Kidney tubule cell (primary cell): ENCODE results near the gene KCNQ1OT1.

Experiments
- DNase-seq: peaks from one replicate; pipeline ENCODE4 v3.0.0-alpha.2; 2018; ENCODE audit warnings: low spot score

Gene KCNQ1OT1

GRCh38 chr11:2699531-2700414 is at the start of gene KCNQ1OT1:
Gene KCNQ1OT1 (minus strand): TSS chr11:2699994.
- peak; percentile 93 for DNase-seq

GRCh38 chr11:2748814-2749554 is 49.2 kb upstream of the KCNQ1OT1 start:
- DNase-seq = no peak

GRCh38 chr11:2748061-2748813 is 48.4 kb upstream of the KCNQ1OT1 start:
- DNase-seq = no peak

- no peak for DNase-seq
These were observed 47.6 kb upstream of the KCNQ1OT1 start for GRCh38 chr11:2747248-2748027.

- no peak for DNase-seq
These were observed 46.8 kb upstream of the KCNQ1OT1 start for GRCh38 chr11:2746401-2747247.

- DNase-seq = no peak
These were observed 45.7 kb upstream of the KCNQ1OT1 start for GRCh38 chr11:2745511-2745910.

- no peak for DNase-seq
These were observed 44.4 kb upstream of the KCNQ1OT1 start for GRCh38 chr11:2744166-2744565.

- no peak for DNase-seq
These were observed 43.8 kb upstream of the KCNQ1OT1 start for GRCh38 chr11:2743427-2744110.

- DNase-seq = no peak
These were observed 43.0 kb upstream of the KCNQ1OT1 start for GRCh38 chr11:2742611-2743426.

- DNase-seq = no peak
These were observed 42.4 kb upstream of the KCNQ1OT1 start for GRCh38 chr11:2742201-2742600.

GRCh38 chr11:2741377-2742131 is 41.8 kb upstream of the KCNQ1OT1 start:
- peak; percentile 35 for DNase-seq

GRCh38 chr11:2741006-2741376 is 41.2 kb upstream of the KCNQ1OT1 start:
- DNase-seq = no peak

GRCh38 chr11:2740275-2740940 is 40.6 kb upstream of the KCNQ1OT1 start:
- DNase-seq = no peak

GRCh38 chr11:2739531-2740274 is 39.9 kb upstream of the KCNQ1OT1 start:
- DNase-seq = no peak

GRCh38 chr11:2738551-2739431 is 39.0 kb upstream of the KCNQ1OT1 start:
- no peak for DNase-seq

GRCh38 chr11:2737866-2738265 is 38.1 kb upstream of the KCNQ1OT1 start:
- peak; percentile 12 for DNase-seq
